ENCODE measurements around the gene PTAFR.

DNA sequence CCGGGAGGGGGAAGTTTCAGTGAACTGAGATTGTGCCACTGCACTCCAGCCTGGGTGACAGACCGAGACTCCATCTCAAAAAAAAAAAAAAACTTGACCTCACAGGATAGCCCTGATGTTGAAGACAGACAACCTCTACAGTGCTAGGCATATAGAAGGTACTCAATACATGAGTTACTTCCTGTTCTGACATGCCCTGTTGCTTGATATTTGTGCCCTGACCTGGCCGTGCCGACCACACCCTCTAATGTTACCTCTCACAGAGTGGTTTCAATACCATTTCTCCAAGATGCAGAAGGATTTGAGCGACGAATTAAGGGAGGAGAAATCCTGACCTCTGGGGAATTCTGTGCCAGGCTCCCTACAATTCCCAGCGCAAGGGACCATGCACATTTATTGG is 5.2 kb downstream of the PTAFR start:
- TF ChIP-seq, protein P1, sequence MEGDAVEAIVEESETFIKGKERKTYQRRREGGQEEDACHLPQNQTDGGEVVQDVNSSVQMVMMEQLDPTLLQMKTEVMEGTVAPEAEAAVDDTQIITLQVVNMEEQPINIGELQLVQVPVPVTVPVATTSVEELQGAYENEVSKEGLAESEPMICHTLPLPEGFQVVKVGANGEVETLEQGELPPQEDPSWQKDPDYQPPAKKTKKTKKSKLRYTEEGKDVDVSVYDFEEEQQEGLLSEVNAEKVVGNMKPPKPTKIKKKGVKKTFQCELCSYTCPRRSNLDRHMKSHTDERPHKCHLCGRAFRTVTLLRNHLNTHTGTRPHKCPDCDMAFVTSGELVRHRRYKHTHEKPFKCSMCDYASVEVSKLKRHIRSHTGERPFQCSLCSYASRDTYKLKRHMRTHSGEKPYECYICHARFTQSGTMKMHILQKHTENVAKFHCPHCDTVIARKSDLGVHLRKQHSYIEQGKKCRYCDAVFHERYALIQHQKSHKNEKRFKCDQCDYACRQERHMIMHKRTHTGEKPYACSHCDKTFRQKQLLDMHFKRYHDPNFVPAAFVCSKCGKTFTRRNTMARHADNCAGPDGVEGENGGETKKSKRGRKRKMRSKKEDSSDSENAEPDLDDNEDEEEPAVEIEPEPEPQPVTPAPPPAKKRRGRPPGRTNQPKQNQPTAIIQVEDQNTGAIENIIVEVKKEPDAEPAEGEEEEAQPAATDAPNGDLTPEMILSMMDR (IDR thresholded peaks at IDR 0.05): no peak
- no peak for TF ChIP-seq POLR2A (IDR thresholded peaks at IDR 0.05)
